Measurements from ENCODE around the gene IGF1R. TPM values are rescaled to one million over a fixed set of nuclear protein-coding genes. Genes with fewer than 3 reads are reported as not detected.

The IGF1R gene
- total RNA-seq, 1 experiment from 2014 or later = 14.2 TPM

- DNase-seq (ENCODE audit: low read depth) = peak; percentile 70
These were observed 524 bp downstream of the IGF1R start for GRCh38 chr15:98648654-98649471.

GRCh38 chr15:98649472-98650416 is 1.4 kb downstream of the IGF1R start:
- peak; percentile 36 for DNase-seq (ENCODE audit: low read depth)

GRCh38 chr15:98650417-98651035 is 2.2 kb downstream of the IGF1R start:
- peak; percentile 37 for DNase-seq (ENCODE audit: low read depth)

GRCh38 chr15:98651036-98651481 is 2.7 kb downstream of the IGF1R start:
- DNase-seq (ENCODE audit: low read depth) = no peak

- no peak for DNase-seq (ENCODE audit: low read depth)
These were observed 3.4 kb downstream of the IGF1R start for GRCh38 chr15:98651581-98652220.

- DNase-seq (ENCODE audit: low read depth) = no peak
These were observed 5.3 kb downstream of the IGF1R start for GRCh38 chr15:98653686-98654085.

GRCh38 chr15:98654790-98655360 is 6.5 kb downstream of the IGF1R start:
- no peak for DNase-seq (ENCODE audit: low read depth)

GRCh38 chr15:98655732-98656131 is 7.4 kb downstream of the IGF1R start:
- DNase-seq (ENCODE audit: low read depth) = no peak

GRCh38 chr15:98657721-98658120 is 9.4 kb downstream of the IGF1R start:
- DNase-seq (ENCODE audit: low read depth) = peak; percentile 10

GRCh38 chr15:98658831-98659699 is 10.7 kb downstream of the IGF1R start:
- peak; percentile 50 for DNase-seq (ENCODE audit: low read depth)

GRCh38 chr15:98660055-98660454 is 11.7 kb downstream of the IGF1R start:
- no peak for DNase-seq (ENCODE audit: low read depth)

GRCh38 chr15:98663045-98663444 is 14.7 kb downstream of the IGF1R start:
- no peak for DNase-seq (ENCODE audit: low read depth)

- no peak for DNase-seq (ENCODE audit: low read depth)
These were observed 15.3 kb downstream of the IGF1R start for GRCh38 chr15:98663606-98664005.

- DNase-seq (ENCODE audit: low read depth) = no peak
These were observed 18.1 kb downstream of the IGF1R start for GRCh38 chr15:98666441-98666840.

- no peak for DNase-seq (ENCODE audit: low read depth)
These were observed 18.5 kb downstream of the IGF1R start for GRCh38 chr15:98666841-98667240.

- DNase-seq (ENCODE audit: low read depth) = no peak
These were observed 19.3 kb downstream of the IGF1R start for GRCh38 chr15:98667521-98668179.

GRCh38 chr15:98668566-98669308 is 20.4 kb downstream of the IGF1R start:
- peak; percentile 17 for DNase-seq (ENCODE audit: low read depth)

GRCh38 chr15:98669638-98670037 is 21.3 kb downstream of the IGF1R start:
- no peak for DNase-seq (ENCODE audit: low read depth)

Data from Daoy (cell line).